COLO829 (cell line): ENCODE measurements around the gene TMEM116.
A peak's percentile ranks its signal among the peaks of the same experiment; 100 is the strongest.
"Not testable (repeated sequence)": the region's sequence is repeated elsewhere in the genome, so short reads cannot be mapped to it uniquely, and the experiment has no call there.

ENCODE experiments used
- DNase-seq: peaks from one replicate; pipeline ENCODE4 v3.0.0; 2012; ENCODE audit warnings: low spot score

The TMEM116 gene

GRCh38 chr12:112012775-112013600 lies at the start of gene TMEM116, which contains the start of gene ERP29:
TMEM116 (minus strand) TSS chr12:112013165; CDS start chr12:112005270, 7,895 bp downstream.
ERP29 (plus strand) TSS chr12:112013426; CDS start chr12:112013466, 40 bp downstream.
- DNase-seq, result peak; percentile 100

- DNase-seq, result no peak
Measured at GRCh38 chr12:112061137-112061536, 48.2 kb upstream of the TMEM116 start.

- DNase-seq, result no peak
Measured at GRCh38 chr12:112049351-112049750, 36.4 kb upstream of the TMEM116 start.

GRCh38 chr12:112046003-112046402 lies 33.0 kb upstream of the TMEM116 start:
- no peak for DNase-seq

GRCh38 chr12:112036614-112037013 lies 23.6 kb upstream of the TMEM116 start:
- not testable (repeated sequence) for DNase-seq

GRCh38 chr12:112035219-112035785 lies 22.3 kb upstream of the TMEM116 start:
- DNase-seq, result no peak

- no peak for DNase-seq
Measured at GRCh38 chr12:112032292-112032691, 19.3 kb upstream of the TMEM116 start.

- peak; percentile 62 for DNase-seq
Measured at GRCh38 chr12:112031472-112031871, 18.5 kb upstream of the TMEM116 start.

- DNase-seq, result no peak
Measured at GRCh38 chr12:112029301-112029700, 16.3 kb upstream of the TMEM116 start.

GRCh38 chr12:112025808-112026375 lies 12.9 kb upstream of the TMEM116 start:
- DNase-seq, result peak; percentile 28

GRCh38 chr12:112023759-112024396 lies 10.9 kb upstream of the TMEM116 start:
- DNase-seq, result no peak

- no peak for DNase-seq
Measured at GRCh38 chr12:112022241-112023016, 9.5 kb upstream of the TMEM116 start.

- no peak for DNase-seq
Measured at GRCh38 chr12:112020947-112021457, 8.0 kb upstream of the TMEM116 start.

GRCh38 chr12:112018571-112019237 lies 5.7 kb upstream of the TMEM116 start:
- no peak for DNase-seq

- no peak for DNase-seq
Measured at GRCh38 chr12:112017041-112017440, 4.1 kb upstream of the TMEM116 start.

- no peak for DNase-seq
Measured at GRCh38 chr12:112015938-112016337, 3.0 kb upstream of the TMEM116 start.

- no peak for DNase-seq
Measured at GRCh38 chr12:112013601-112014402, 837 bp upstream of the TMEM116 start.

- DNase-seq, result no peak
Measured at GRCh38 chr12:112011685-112012084, 1.3 kb downstream of the TMEM116 start.

GRCh38 chr12:112010415-112011344 lies 2.3 kb downstream of the TMEM116 start:
- DNase-seq, result no peak
